Stomach smooth muscle (tissue), 2 donors: ENCODE results near the gene PLPPR3.
"Not testable (repeated sequence)": the region's sequence is repeated elsewhere in the genome, so short reads cannot be mapped to it uniquely, and the experiment has no call there.

Experiments
- H3K27ac ChIP-seq: one replicate; pipeline ENCODE4 v1.7.0; 2013; ENCODE audit warnings: mild to moderate bottlenecking, low read length, inconsistent platforms
- H3K27me3 ChIP-seq, 2 donors: one replicate each; pipeline ENCODE4 v1.7.0; 2013; ENCODE audit warnings: low read length in 2 of 2; ENCODE audit not compliant: insufficient read depth in 2 of 2, control insufficient read depth in 1 of 2
- H3K36me3 ChIP-seq, 2 donors: one replicate each; pipeline ENCODE4 v1.7.0; 2013; ENCODE audit warnings: low read length in 2 of 2; ENCODE audit not compliant: control insufficient read depth in 2 of 2, insufficient read depth in 2 of 2
- H3K4me1 ChIP-seq: one replicate; pipeline ENCODE4 v1.7.0; 2013; ENCODE audit warnings: low read length; ENCODE audit not compliant: control insufficient read depth, insufficient read depth
- H3K4me3 ChIP-seq, 2 donors: one replicate each; pipeline ENCODE4 v1.7.0; 2013; ENCODE audit warnings: low read length in 2 of 2
- H3K9ac ChIP-seq, 2 donors: one replicate each; pipeline ENCODE4 v1.7.0; 2013; ENCODE audit warnings: low read length in 2 of 2, mild to moderate bottlenecking in 1 of 2
- H3K9me3 ChIP-seq, 2 donors: one replicate each; pipeline ENCODE4 v1.7.0; 2013; ENCODE audit warnings: low read length in 2 of 2; ENCODE audit not compliant: control insufficient read depth in 2 of 2
- donor health status: healthy.
- donor health status: Pancreatic carcinoma.

Gene PLPPR3

DNA sequence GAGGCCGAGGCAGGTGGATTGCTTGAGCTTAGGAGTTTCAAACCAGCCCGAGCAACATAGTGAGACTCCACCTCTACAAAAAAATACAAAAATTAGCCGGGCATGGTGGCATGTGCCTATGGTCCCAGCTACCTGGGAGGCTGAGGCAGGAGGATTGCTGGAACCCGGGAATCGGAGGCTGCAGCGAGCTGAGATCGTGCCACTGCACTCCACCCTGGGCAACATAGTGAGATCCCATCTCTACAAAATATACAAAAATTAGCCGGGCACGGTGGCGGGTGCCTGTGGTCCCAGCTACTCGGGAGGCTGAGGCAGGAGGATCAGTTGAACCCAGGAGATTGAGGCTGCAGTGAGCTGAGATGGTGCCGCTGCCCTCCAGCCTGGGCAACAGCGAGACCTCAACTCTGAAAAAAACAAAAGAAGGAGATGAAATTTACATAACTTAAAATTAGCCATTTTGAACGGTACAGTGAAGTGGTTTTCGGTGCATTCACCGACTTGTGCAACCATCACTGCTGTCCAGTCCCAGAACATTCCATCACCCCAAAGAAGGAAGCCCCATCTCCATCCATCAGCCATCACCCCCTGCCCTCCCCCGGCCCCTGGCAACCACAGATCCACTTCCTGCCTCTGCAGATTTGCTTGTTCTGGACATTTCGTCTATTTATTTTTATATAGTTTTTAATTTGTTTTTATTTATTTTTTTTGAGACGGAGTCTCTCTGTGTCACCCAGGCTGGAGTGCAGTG is 4.3 kb upstream of the PLPPR3 start:
- H3K36me3 ChIP-seq = no peaks in the 10 kb centered on the region
- no peak overlapping the region for H3K4me3 ChIP-seq
- no peak overlapping the region for H3K27ac ChIP-seq
- H3K4me1 ChIP-seq = peaks cover 5% of the 10 kb centered on the region
- H3K9ac ChIP-seq = no peak overlapping the region
- H3K27me3 ChIP-seq = peaks cover 15 to 24% of the 10 kb centered on the region in 2 donors
- no peaks in the 10 kb centered on the region for H3K9me3 ChIP-seq

GRCh38 chr19:824885-825284 is 3.1 kb upstream of the PLPPR3 start:
- H3K36me3 ChIP-seq = no peaks in the 10 kb centered on the region
- peaks cover 5% of the 10 kb centered on the region for H3K4me1 ChIP-seq
- no peaks in the 10 kb centered on the region for H3K9me3 ChIP-seq
- H3K27me3 ChIP-seq = peaks cover 11 to 19% of the 10 kb centered on the region in 2 donors
- no peak overlapping the region for H3K4me3 ChIP-seq
- H3K27ac ChIP-seq = no peak overlapping the region
- H3K9ac ChIP-seq = no peak overlapping the region

DNA sequence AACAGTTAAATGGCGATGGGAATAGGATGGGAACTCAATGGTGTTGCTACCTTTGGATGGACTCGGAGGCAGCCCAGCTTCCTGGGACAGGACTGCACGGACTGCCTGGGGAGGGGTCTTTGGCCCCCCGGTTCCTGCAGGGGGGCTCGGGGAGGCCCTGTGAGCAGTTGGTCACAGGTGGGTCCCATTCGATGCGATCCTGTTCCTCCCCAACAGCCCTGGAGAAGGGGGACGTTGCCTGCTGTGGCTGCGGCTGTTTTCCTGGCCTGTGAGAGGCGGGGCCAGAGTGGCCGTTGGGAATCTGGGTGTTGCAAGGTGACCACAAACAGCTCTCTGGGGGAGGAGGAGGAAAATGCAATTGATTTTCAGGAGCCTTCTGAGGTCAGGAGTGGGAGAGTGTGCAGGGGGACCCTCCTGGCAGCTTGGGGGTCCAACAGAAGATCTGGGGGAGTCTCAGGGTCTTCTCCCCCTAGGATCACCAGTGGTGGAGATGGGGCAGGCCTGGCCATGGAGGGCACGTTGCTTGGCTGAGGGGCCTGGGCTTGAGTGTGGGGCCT is 1.9 kb upstream of the PLPPR3 start:
- peaks cover 9 to 19% of the 10 kb centered on the region in 2 donors for H3K27me3 ChIP-seq
- H3K4me1 ChIP-seq = peaks cover 5% of the 10 kb centered on the region
- H3K4me3 ChIP-seq = no peak overlapping the region
- H3K9me3 ChIP-seq = no peaks in the 10 kb centered on the region
- H3K36me3 ChIP-seq = no peaks in the 10 kb centered on the region
- no peak overlapping the region for H3K27ac ChIP-seq
- no peak overlapping the region for H3K9ac ChIP-seq

GRCh38 chr19:821231-821824 is 427 bp downstream of the PLPPR3 start:
- no peak overlapping the region for H3K9ac ChIP-seq

GRCh38 chr19:820212-820611 is 1.5 kb downstream of the PLPPR3 start:
- H3K36me3 ChIP-seq, H3K9ac ChIP-seq, H3K4me3 ChIP-seq, H3K9me3 ChIP-seq, H3K27ac ChIP-seq, H3K4me1 ChIP-seq: not testable (repeated sequence)
- peaks cover 7 to 17% of the 10 kb centered on the region in 2 donors for H3K27me3 ChIP-seq

More at GRCh38 chr19:821231-821824, 427 bp downstream of the PLPPR3 start:
- Histone ChIP-seq H3K9me3 (no peaks in the 10 kb centered on the region), H3K27me3 (peaks cover 7 to 17% of the 10 kb centered on the region in 2 donors), H3K4me1 (peaks cover 5% of the 10 kb centered on the region), H3K4me3 (peak overlapping the region in 1 of 2 donors; percentile 29), H3K36me3 (no peaks in the 10 kb centered on the region), H3K27ac (no peak overlapping the region)

- Histone ChIP-seq H3K9me3 (no peaks in the 10 kb centered on the region), H3K9ac (no peak overlapping the region), H3K4me1 (peaks cover 2% of the 10 kb centered on the region), H3K27me3 (peaks cover 0 to 3% of the 10 kb centered on the region in 2 donors), H3K36me3 (peaks cover 0 to 5% of the 10 kb centered on the region in 2 donors), H3K4me3 (no peak overlapping the region), H3K27ac (no peak overlapping the region)
Observed at GRCh38 chr19:816500-816857, 5.3 kb downstream of the PLPPR3 start.

GRCh38 chr19:815775-816499 is 5.8 kb downstream of the PLPPR3 start:
- Histone ChIP-seq H3K36me3 (peaks cover 0 to 5% of the 10 kb centered on the region in 2 donors), H3K4me1 (no peaks in the 10 kb centered on the region), H3K9me3 (no peaks in the 10 kb centered on the region), H3K9ac (no peak overlapping the region), H3K27ac (no peak overlapping the region), H3K27me3 (no peaks in the 10 kb centered on the region), H3K4me3 (no peak overlapping the region)

- Histone ChIP-seq H3K9me3 (no peaks in the 10 kb centered on the region), H3K27ac (no peak overlapping the region), H3K27me3 (no peaks in the 10 kb centered on the region), H3K4me3 (no peak overlapping the region), H3K9ac (no peak overlapping the region), H3K4me1 (no peaks in the 10 kb centered on the region), H3K36me3 (peaks cover 4 to 8% of the 10 kb centered on the region in 2 donors)
Observed at GRCh38 chr19:815079-815774, 6.5 kb downstream of the PLPPR3 start.

DNA sequence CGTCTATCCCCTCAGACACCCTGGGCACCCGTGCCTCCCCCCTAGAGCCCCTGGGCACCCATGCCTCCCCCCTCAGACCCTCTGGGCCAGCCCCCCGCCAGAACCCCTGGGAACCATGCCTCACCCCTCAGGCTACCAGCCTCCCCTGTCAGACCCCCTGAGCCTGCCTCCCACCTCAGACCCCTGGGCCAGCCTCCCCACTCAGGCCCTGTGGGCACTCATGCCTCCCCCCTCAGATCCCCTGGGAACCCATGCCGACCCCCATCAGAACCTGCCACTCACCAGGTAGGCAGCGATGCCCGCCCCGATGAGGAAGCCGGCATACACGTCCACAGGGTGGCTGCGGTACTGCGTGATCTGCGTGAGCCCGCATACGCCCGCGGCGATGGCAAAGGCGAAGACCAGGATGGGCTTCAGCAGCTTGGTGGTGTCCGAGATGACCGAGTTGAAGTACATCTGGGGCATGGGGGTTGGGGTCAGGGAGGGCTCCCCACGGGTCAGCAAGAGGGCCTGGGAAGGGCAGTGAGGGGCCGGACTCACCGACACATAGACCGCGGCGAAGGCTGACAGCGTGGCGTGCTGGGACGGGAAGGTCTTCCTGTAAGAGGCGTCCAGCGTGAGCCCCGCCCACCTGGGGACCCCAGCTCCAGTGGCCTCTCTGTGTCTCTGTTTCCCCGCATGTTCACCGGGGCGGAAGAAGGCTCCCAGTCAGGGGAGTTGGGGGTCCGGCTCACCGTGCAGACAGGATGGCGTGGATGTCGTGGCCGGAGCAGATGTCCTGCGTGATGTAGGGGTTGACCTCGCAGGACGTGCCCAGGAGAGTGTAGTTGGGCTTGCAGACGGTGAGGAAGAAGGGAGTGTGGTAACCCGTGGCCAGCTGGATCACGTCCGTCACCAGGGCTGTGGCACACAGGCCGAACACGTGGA is 7.3 kb downstream of the PLPPR3 start:
- no peaks in the 10 kb centered on the region for H3K9me3 ChIP-seq
- no peaks in the 10 kb centered on the region for H3K4me1 ChIP-seq
- peaks cover 5 to 13% of the 10 kb centered on the region in 2 donors for H3K36me3 ChIP-seq
- H3K4me3 ChIP-seq = no peak overlapping the region
- H3K27me3 ChIP-seq = no peaks in the 10 kb centered on the region
- no peak overlapping the region for H3K27ac ChIP-seq
- H3K9ac ChIP-seq = no peak overlapping the region
